RKO (cell line): ENCODE data around the gene LTBP2.

Experiments used
- DNase-seq: peaks from one replicate; pipeline ENCODE4 v3.0.0-alpha.2; 2016; ENCODE audit warnings: low spot score

LTBP2 gene

GRCh38 chr14:74571901-74572725, 39.9 kb downstream of the LTBP2 start:
- DNase-seq, result peak; percentile 96

GRCh38 chr14:74571441-74571841, 40.6 kb downstream of the LTBP2 start:
- no peak for DNase-seq

GRCh38 chr14:74570696-74571095, 41.3 kb downstream of the LTBP2 start:
- no peak for DNase-seq

- DNase-seq, result no peak
Observed at GRCh38 chr14:74569806-74570591, 42.0 kb downstream of the LTBP2 start.

- no peak for DNase-seq
Observed at GRCh38 chr14:74569387-74569786, 42.6 kb downstream of the LTBP2 start.

GRCh38 chr14:74568911-74569310, 43.1 kb downstream of the LTBP2 start:
- DNase-seq, result no peak

- DNase-seq, result no peak
Observed at GRCh38 chr14:74568380-74568649, 43.7 kb downstream of the LTBP2 start.

- DNase-seq, result no peak
Observed at GRCh38 chr14:74567646-74568379, 44.2 kb downstream of the LTBP2 start.

GRCh38 chr14:74567219-74567618, 44.8 kb downstream of the LTBP2 start:
- DNase-seq, result no peak

- DNase-seq, result no peak
Observed at GRCh38 chr14:74566174-74567141, 45.6 kb downstream of the LTBP2 start.

GRCh38 chr14:74563586-74564159, 48.4 kb downstream of the LTBP2 start:
- no peak for DNase-seq

GRCh38 chr14:74563233-74563585, 48.8 kb downstream of the LTBP2 start:
- no peak for DNase-seq

- no peak for DNase-seq
Observed at GRCh38 chr14:74562515-74563232, 49.4 kb downstream of the LTBP2 start.

- no peak for DNase-seq
Observed at GRCh38 chr14:74558655-74559054, 53.4 kb downstream of the LTBP2 start.

- no peak for DNase-seq
Observed at GRCh38 chr14:74557691-74558090, 54.3 kb downstream of the LTBP2 start.

- DNase-seq, result no peak
Observed at GRCh38 chr14:74555476-74556050, 56.5 kb downstream of the LTBP2 start.

GRCh38 chr14:74554742-74555362, 57.2 kb downstream of the LTBP2 start:
- no peak for DNase-seq

GRCh38 chr14:74552623-74553022, 59.4 kb downstream of the LTBP2 start:
- no peak for DNase-seq

- DNase-seq, result no peak
Observed at GRCh38 chr14:74551431-74552371, 60.3 kb downstream of the LTBP2 start.
